Measurements from ENCODE around the gene MPL.
"Not testable (repeated sequence)": the region's sequence is repeated elsewhere in the genome, so short reads cannot be mapped to it uniquely, and the experiment has no call there.

The MPL gene

GRCh38 chr1:43379476-43379875 lies 41.9 kb downstream of the MPL start:
- no peak for DNase-seq (ENCODE audit: low spot score)

GRCh38 chr1:43381612-43382011 lies 44.0 kb downstream of the MPL start:
- no peak for DNase-seq (ENCODE audit: low spot score)

DNA sequence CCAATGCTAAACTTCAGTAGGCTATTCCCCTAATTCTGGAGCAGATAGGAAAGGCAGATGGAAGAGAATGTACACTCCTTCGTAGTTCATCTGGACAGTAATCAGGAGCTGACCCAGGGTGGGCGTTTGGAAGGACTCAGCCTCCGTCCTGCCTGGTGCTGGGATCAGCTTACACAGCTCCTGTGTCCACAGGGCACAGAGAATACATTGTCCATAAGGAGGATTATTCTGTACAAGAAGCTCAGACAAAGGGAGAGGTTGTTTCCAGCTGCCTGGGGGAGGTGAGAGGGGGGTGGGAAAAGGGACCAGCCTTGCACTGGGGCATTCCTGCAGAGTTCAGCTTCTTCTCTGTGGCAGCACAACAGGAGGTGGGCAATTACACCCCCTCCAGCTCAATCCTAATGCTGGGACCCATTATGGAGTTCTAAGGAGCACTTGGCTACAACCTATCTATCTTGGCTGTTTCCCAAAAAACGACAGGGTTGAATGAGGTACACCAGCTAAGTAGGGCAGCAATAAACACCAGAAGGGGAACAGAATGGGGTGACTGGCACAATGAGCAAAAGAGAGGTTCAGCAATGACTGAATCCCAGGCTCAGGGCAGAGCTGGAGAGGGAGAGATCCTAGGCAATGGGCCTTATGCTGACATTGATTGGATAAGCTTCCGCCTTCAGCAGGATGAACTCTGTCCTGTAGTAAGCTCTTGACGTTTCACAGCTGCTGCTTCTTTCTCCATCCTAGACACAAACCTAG lies 44.6 kb downstream of the MPL start:
- no peak for DNase-seq (ENCODE audit: low spot score)

- no peak for DNase-seq (ENCODE audit: low spot score)
Observed at GRCh38 chr1:43383449-43383848, 45.8 kb downstream of the MPL start.

DNA sequence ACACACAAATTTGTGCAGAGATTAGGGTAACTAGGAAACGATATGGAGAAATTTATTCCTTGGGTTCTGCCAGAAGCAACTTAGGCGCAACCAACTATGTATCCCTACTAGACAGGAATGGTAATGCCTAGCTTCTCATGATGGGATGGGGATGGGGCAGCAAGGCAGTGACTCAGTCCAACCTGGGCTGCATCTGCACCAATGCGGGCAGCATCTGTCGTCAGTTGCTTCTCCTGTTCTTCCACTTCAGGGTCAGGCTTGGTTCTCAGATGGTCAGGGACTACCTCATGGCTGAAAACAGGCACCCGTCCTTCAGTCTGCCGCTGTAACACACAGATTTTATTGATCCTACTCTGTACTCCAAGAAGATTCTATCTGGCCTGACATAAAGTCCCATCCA lies 49.1 kb downstream of the MPL start:
- DNase-seq (ENCODE audit: low spot score), result no peak

DNA sequence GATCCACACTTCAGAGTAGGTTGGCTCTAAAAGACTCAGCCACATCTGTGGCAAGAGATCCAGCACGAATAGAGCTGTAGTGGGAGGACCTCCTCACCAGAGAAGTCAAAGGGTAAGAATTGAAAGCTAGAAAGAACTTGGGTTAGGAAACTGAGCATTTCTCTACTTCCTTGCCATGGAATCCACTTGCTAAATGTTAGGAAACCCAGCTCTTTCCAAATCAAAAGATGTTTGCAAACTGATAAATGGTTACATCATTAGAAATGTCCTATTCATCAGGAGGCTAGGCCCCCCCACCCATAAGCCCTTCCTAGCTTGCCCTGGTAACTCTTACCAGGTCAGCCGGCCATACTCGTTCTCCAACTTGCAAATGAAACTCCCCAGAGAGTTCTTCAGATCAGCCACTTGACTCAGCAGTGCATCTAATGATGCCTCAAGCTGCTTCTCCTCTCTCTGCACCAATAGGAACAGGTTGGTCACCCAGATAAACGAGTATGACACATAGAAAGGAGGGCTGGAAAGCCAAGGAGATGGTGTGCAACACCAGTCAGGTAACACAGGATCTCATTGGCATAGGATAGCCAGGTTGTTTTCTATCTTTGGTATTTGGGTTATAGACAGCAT lies 50.5 kb downstream of the MPL start:
- no peak for DNase-seq (ENCODE audit: low spot score)

DNA sequence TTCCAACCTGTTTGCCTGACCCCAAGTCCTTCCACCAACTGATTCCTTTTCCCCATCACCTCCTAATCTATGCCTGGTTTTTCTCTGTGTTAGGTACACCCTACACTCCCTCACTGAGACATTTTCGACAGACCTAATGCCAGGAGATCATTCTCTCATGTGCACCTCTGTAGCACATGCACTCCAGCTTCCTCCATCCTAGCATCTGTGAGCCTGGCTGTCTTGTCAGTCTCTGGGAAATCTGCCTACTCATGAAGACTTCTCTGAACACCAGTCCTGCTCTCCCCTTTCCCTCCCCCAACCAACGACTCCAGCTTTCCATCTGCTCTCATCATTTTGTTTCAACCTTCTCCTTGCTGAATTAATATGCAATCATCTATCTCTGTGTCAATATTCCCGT lies 51.0 kb downstream of the MPL start:
- DNase-seq (ENCODE audit: low spot score), result no peak

GRCh38 chr1:43389326-43390313 lies 52.0 kb downstream of the MPL start, which contains the start of the genes MED8 and SZT2:
MED8 (minus strand) TSS chr1:43389800; CDS start chr1:43389764, 36 bp downstream.
SZT2 (plus strand) TSS chr1:43389899; CDS start chr1:43389969, 70 bp downstream.
- peak; percentile 94 for DNase-seq (ENCODE audit: low spot score)

DNA sequence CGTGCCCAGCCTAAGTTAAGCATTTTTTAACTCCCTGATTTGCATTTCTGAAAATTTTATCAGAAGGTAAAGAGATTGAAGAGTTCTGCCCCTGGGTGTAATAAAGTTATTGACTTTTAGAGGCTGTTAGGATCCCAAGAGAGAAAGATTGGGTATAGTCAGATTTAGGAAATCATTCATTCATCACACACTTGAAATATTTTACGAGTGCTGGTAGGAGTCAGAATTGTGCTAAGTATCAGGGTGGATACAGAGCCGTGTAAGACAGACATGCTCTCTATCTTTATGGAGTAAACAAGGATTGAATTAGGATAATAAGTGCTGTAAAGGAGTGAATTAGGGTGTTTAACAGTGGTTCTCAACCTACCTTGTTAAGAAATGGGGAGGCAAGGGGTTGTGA lies 55.1 kb downstream of the MPL start:
- no peak for DNase-seq (ENCODE audit: low spot score)

GRCh38 chr1:43395523-43395922 lies 57.9 kb downstream of the MPL start:
- DNase-seq (ENCODE audit: low spot score), result no peak

GRCh38 chr1:43396059-43396458 lies 58.4 kb downstream of the MPL start:
- DNase-seq (ENCODE audit: low spot score), result no peak

DNA sequence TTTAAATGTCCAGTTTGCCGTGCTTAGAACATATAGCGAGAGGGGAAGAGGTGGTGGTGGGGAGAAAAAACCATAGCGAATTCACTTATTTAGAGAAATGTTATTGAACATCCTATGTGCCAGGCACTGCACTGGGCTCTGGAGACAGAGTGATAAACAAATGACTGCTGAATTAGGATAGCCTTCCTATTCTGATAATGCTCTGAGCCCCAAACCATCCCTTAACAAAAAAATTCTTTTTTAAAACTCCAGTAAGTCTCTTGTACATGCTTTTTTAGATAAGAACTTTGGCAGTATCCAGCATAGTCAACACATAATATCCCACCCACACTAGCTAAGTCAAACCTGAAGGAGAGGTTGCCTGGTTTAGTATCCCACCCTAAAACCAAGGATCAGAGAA lies 60.6 kb downstream of the MPL start:
- no peak for DNase-seq (ENCODE audit: low spot score)

DNA sequence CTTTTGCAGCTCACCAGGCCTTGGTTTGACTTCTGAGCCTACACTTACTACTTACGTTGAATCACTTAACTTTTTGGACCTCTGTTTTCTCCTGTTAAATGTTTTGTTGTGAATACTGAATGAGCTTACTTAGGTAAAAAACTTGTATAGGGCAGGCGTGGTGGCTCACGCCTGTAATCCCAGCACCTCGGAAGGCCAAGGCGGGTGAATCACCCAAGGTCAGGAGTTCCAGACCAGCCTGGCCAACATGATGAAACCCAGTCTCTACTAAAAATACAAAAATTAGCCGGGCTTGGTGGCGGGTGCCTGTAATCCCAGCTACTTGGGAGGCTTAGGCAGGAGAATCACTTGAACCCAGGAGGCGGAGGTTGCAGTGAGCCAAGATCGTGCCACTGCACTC lies 62.8 kb downstream of the MPL start:
- not testable (repeated sequence) for DNase-seq (ENCODE audit: low spot score)

GRCh38 chr1:43402089-43402865 lies 64.7 kb downstream of the MPL start:
- no peak for DNase-seq (ENCODE audit: low spot score)

All from germinal center (tissue), 1 donor.